C4-2B (cell line): ENCODE data around the gene UNC80.

Source experiments
- ZFX ChIP-seq: fragments of 450-650 bp; IDR thresholded peaks from 2 replicates; pipeline ENCODE4 v1.6.1; 2017
- TF ChIP-seq, protein P1 (sequence below): fragments of 450-650 bp; conservative IDR thresholded peaks from 2 replicates; pipeline ENCODE4 v1.5.1; 2017; ENCODE audit warnings: mild to moderate bottlenecking

GRCh38 chr2:209824391-209824790 lies 52.8 kb downstream of the UNC80 start:
- TF ChIP-seq, protein P1, sequence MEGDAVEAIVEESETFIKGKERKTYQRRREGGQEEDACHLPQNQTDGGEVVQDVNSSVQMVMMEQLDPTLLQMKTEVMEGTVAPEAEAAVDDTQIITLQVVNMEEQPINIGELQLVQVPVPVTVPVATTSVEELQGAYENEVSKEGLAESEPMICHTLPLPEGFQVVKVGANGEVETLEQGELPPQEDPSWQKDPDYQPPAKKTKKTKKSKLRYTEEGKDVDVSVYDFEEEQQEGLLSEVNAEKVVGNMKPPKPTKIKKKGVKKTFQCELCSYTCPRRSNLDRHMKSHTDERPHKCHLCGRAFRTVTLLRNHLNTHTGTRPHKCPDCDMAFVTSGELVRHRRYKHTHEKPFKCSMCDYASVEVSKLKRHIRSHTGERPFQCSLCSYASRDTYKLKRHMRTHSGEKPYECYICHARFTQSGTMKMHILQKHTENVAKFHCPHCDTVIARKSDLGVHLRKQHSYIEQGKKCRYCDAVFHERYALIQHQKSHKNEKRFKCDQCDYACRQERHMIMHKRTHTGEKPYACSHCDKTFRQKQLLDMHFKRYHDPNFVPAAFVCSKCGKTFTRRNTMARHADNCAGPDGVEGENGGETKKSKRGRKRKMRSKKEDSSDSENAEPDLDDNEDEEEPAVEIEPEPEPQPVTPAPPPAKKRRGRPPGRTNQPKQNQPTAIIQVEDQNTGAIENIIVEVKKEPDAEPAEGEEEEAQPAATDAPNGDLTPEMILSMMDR = no peak
- no peak for TF ChIP-seq ZFX
